Upper lobe of left lung (tissue), 6 donors: ENCODE measurements around the gene KLK4. TPM values are rescaled to one million over a fixed set of nuclear protein-coding genes. Genes with fewer than 3 reads are reported as not detected.

ENCODE experiments used
- ATAC-seq, 2 donors: fragments of 200-7000 bp; cut with Tn5 transposase; one replicate each; pipeline ENCODE4 v1.9.1; 2022; ENCODE audit warnings: mild to moderate bottlenecking in 2 of 2, moderate library complexity in 2 of 2; ENCODE audit not compliant: low FRiP score in 2 of 2
- DNase-seq, 2 donors: peaks; one replicate each; pipeline ENCODE4 v3.0.0-alpha.2; 2019 to 2020
- H3K27ac ChIP-seq, 4 donors: fragments of 200-600 bp; sonication (generic); one replicate each; pipeline ENCODE4 v1.5.1; 2016 to 2019
- H3K27me3 ChIP-seq, 4 donors: fragments of 200-600 bp; sonication (generic); one replicate each; pipeline ENCODE4 v1.5.1; 2017 to 2019
- H3K36me3 ChIP-seq, 4 donors: fragments of 200-600 bp; sonication (generic); one replicate each; pipeline ENCODE4 v1.5.1; 2016 to 2019
- H3K4me1 ChIP-seq, 4 donors: fragments of 200-600 bp; sonication (generic); one replicate each; pipeline ENCODE4 v1.5.1; 2018 to 2019
- H3K4me3 ChIP-seq, 4 donors: fragments of 200-600 bp; sonication (generic); one replicate each; pipeline ENCODE4 v1.5.1; 2017 to 2019; ENCODE audit warnings: mild to moderate bottlenecking in 2 of 4, moderate library complexity in 1 of 4
- H3K9me3 ChIP-seq, 4 donors: fragments of 200-600 bp; sonication (generic); one replicate each; pipeline ENCODE4 v1.5.1; 2018 to 2019
- EP300 ChIP-seq, 4 donors: sonication (generic); formaldehyde crosslinking; IDR thresholded peaks; one replicate each; pipeline ENCODE4 v1.5.1; 2017; ENCODE audit warnings: antibody characterized with exemption in 4 of 4, control low read depth in 2 of 4
- POLR2A ChIP-seq, 4 donors: fragments of 450-650 bp; IDR thresholded peaks; one replicate each; pipeline ENCODE4 v1.5.1; 2016 to 2017; ENCODE audit warnings: antibody characterized with exemption in 4 of 4, mild to moderate bottlenecking in 2 of 4
- POLR2AphosphoS5 ChIP-seq, 2 donors: sonication (generic); formaldehyde crosslinking; IDR thresholded peaks; one replicate each; pipeline ENCODE4 v1.5.1; 2017; ENCODE audit warnings: antibody characterized with exemption in 2 of 2
- WGBS, 2 donors: methylation state at CpG; one replicate each; pipeline ENCODE4 v1.1.5; 2017 to 2018; 5-methylcytosine and 5-hydroxymethylcytosine counted together
- total RNA-seq, 6 donors: library from RNA; depleted of rRNA in 4 of 6; stranded (reverse); fragments of >200 nt in 4 of 6; gene quantifications; one replicate each; pipeline versions ENCODE4 v1.1.0 to v1.2.1, GENCODE V29; 2016 to 2021
- TF ChIP-seq, protein P1 (sequence below), 6 experiments: fragments of 450-650 bp in 4 of 6; fragments of 200-600 bp in 2 of 6; sonication (generic) in 2 of 6; IDR thresholded peaks; one replicate each; pipeline ENCODE4 v1.5.1; 2016 to 2019; ENCODE audit warnings: antibody characterized with exemption in 6 of 6
- donor health status: DM: no; HTN: no; CAD: no; lungs with moderate emphysema.
- donor health status: DM: no; HTN: yes; CAD: no; lungs with severe emphysema.

The KLK4 gene
- total RNA-seq, 6 donors from 2014 or later: not detected

- Histone ChIP-seq H3K36me3 (no peaks in the 10 kb centered on the region), H3K9me3 (no peaks in the 10 kb centered on the region), H3K4me3 (no peak overlapping the region), H3K27ac (no peak overlapping the region), H3K4me1 (no peaks in the 10 kb centered on the region), H3K27me3 (no peaks in the 10 kb centered on the region)
- ATAC-seq: no peak
- 82 to 84% methylated on average over 4 of the region's 4 CpGs for WGBS, 2 donors
- no peak for DNase-seq
- TF ChIP-seq POLR2A (IDR thresholded peaks at IDR 0.05) (no peak), POLR2AphosphoS5 (IDR thresholded peaks at IDR 0.05) (no peak), EP300 (IDR thresholded peaks at IDR 0.05) (no peak)
- TF ChIP-seq, protein P1, sequence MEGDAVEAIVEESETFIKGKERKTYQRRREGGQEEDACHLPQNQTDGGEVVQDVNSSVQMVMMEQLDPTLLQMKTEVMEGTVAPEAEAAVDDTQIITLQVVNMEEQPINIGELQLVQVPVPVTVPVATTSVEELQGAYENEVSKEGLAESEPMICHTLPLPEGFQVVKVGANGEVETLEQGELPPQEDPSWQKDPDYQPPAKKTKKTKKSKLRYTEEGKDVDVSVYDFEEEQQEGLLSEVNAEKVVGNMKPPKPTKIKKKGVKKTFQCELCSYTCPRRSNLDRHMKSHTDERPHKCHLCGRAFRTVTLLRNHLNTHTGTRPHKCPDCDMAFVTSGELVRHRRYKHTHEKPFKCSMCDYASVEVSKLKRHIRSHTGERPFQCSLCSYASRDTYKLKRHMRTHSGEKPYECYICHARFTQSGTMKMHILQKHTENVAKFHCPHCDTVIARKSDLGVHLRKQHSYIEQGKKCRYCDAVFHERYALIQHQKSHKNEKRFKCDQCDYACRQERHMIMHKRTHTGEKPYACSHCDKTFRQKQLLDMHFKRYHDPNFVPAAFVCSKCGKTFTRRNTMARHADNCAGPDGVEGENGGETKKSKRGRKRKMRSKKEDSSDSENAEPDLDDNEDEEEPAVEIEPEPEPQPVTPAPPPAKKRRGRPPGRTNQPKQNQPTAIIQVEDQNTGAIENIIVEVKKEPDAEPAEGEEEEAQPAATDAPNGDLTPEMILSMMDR (IDR thresholded peaks at IDR 0.05): no peak
Observed at GRCh38 chr19:50859849-50860248, 51.3 kb downstream of the KLK4 start.

- 12 to 22% methylated on average over 7 of the region's 7 CpGs for WGBS, 2 donors
- H3K27me3 ChIP-seq: no peaks in the 10 kb centered on the region
- TF ChIP-seq, protein P1 (IDR thresholded peaks at IDR 0.05): no peak
- TF ChIP-seq POLR2A (IDR thresholded peaks at IDR 0.05): no peak
- no peak for TF ChIP-seq POLR2AphosphoS5 (IDR thresholded peaks at IDR 0.05)
- no peak for TF ChIP-seq EP300 (IDR thresholded peaks at IDR 0.05)
- ATAC-seq (no peak), DNase-seq (no peak)
- H3K27ac ChIP-seq: no peak overlapping the region
- no peaks in the 10 kb centered on the region for H3K4me1 ChIP-seq
- H3K36me3 ChIP-seq: no peaks in the 10 kb centered on the region
- no peaks in the 10 kb centered on the region for H3K9me3 ChIP-seq
- H3K4me3 ChIP-seq: no peak overlapping the region
Observed at GRCh38 chr19:50858886-50859285, 52.3 kb downstream of the KLK4 start.

- H3K9me3 ChIP-seq: no peaks in the 10 kb centered on the region
- H3K27ac ChIP-seq: no peak overlapping the region
- ATAC-seq: no peak
- H3K4me3 ChIP-seq: no peak overlapping the region
- 58 to 65% methylated on average over 6 of the region's 6 CpGs for WGBS, 2 donors
- no peaks in the 10 kb centered on the region for H3K27me3 ChIP-seq
- no peak for TF ChIP-seq EP300 (IDR thresholded peaks at IDR 0.05)
- no peak for TF ChIP-seq POLR2A (IDR thresholded peaks at IDR 0.05)
- TF ChIP-seq, protein P1 (IDR thresholded peaks at IDR 0.05): no peak
- TF ChIP-seq POLR2AphosphoS5 (IDR thresholded peaks at IDR 0.05): no peak
- no peaks in the 10 kb centered on the region for H3K36me3 ChIP-seq
- DNase-seq: no peak
- no peaks in the 10 kb centered on the region for H3K4me1 ChIP-seq
Observed at GRCh38 chr19:50857366-50857765, 53.8 kb downstream of the KLK4 start.

Other genes with a start within 250 kb of the KLK4 start
- under 1 TPM in 2 of 6 donors, not detected in 4; 0.40 to 0.54 TPM for gene SHANK1, start 191.6 kb downstream of the KLK4 start, total RNA-seq
- gene CLEC11A, start 188.0 kb downstream of the KLK4 start, total RNA-seq: 10 to 100 TPM in 4 of 6 donors, 1 to 10 TPM in 2; 3.9 to 19.6 (median 15.9) TPM
- gene GPR32, start 140.9 kb downstream of the KLK4 start, total RNA-seq: not detected
- not detected for gene ACP4, start 121.0 kb downstream of the KLK4 start, total RNA-seq
- 1 to 10 TPM in 3 of 6 donors, not detected in 3; 1.3 to 3.3 (median 2.0) TPM for gene KLK1, start 87.6 kb downstream of the KLK4 start, total RNA-seq
- not detected for gene KLK15, start 77.8 kb downstream of the KLK4 start, total RNA-seq
- under 1 TPM in 1 of 6 donors, not detected in 5; 0.33 TPM for gene KLK3, start 56.5 kb downstream of the KLK4 start, total RNA-seq
- not detected for gene KLK2, start 38.0 kb downstream of the KLK4 start, total RNA-seq
- under 1 TPM in 1 of 6 donors, not detected in 5; 0.74 TPM for gene KLK5, start 41.6 kb upstream of the KLK4 start, total RNA-seq
- not detected for gene KLK6, start 58.2 kb upstream of the KLK4 start, total RNA-seq
- 1 to 10 TPM in 1 of 6 donors, under 1 TPM in 1, not detected in 4; 0.30 to 1.1 TPM for gene KLK7, start 72.5 kb upstream of the KLK4 start, total RNA-seq
- not detected for gene KLK8, start 90.2 kb upstream of the KLK4 start, total RNA-seq
- gene KLK10, start 108.3 kb upstream of the KLK4 start, total RNA-seq: 10 to 100 TPM in 3 of 6 donors, 1 to 10 TPM in 2, not detected in 1; 4.8 to 21.7 (median 18.6) TPM
- 10 to 100 TPM; 13.3 to 37.7 (median 22.9) TPM for gene KLK11, start 115.2 kb upstream of the KLK4 start, total RNA-seq
- 1 to 10 TPM in 1 of 6 donors, under 1 TPM in 1, not detected in 4; 0.54 to 2.0 TPM for gene KLK12, start 123.6 kb upstream of the KLK4 start, total RNA-seq
- gene KLK13, start 153.7 kb upstream of the KLK4 start, total RNA-seq: 10 to 100 TPM in 1 of 6 donors, 1 to 10 TPM in 1, under 1 TPM in 2, not detected in 2; 0.54 to 24.1 (median 1.9) TPM
- 1 to 10 TPM in 3 of 6 donors, not detected in 3; 1.2 to 2.1 (median 2.0) TPM for gene KLK14, start 171.5 kb upstream of the KLK4 start, total RNA-seq
- gene CTU1, start 197.0 kb upstream of the KLK4 start, total RNA-seq: 10 to 100 TPM in 5 of 6 donors, 1 to 10 TPM in 1; 9.5 to 23.0 (median 15.1) TPM
- gene SIGLEC9, start 213.5 kb upstream of the KLK4 start, total RNA-seq: 10 to 100 TPM in 5 of 6 donors, 1 to 10 TPM in 1; 6.8 to 47.1 (median 24.6) TPM
- gene SIGLEC7, start 230.9 kb upstream of the KLK4 start, total RNA-seq: 10 to 100 TPM in 1 of 6 donors, 1 to 10 TPM in 5; 3.4 to 10.9 (median 8.1) TPM